ENCODE measurements around the gene PRKD3.
A peak's percentile ranks its signal among the peaks of the same experiment; 100 is the strongest.

Gene PRKD3

DNA sequence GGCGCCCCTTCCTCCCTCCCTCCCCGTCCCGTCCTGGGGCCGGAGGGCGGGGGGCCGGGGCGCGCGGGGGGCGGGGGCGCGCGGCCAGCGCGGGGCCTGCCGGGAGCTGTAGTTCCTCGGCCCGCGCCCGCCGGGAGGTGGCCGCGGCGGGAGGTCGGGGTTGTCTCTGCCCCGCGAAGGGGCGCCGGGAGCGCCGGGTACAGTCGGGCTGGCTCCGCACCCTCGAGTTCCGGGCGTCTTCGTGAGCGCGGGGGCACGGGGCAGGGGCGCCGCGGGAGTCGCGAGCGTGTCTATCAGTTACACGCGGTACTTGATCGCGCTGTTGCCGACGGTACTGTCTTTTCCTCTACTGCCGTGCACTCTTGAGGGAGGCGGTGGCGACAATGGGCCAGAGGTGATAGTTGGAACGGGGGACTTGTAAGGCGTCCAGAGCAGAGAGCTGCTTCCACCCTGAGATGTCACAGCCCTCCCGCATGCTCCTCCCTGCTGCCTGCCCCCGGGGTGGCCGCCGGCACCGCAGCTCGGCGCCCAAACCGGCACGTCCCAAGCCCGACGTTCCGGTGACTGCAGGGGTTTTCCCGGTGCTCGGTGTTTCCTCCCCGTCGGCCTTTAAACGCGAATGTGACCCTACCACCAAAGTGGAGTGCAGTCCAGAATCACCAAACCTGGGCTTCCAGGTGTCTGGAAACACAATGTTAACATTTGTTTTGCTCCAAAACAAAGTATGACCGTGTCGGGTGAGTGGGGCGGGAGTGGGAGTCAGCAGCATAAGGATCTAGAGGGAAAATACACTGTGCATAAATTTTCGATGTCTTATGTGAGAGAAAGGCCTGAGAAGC, at the start of gene PRKD3:
Gene PRKD3, minus strand, starts transcription at position 48 of the 839 bp plus-strand sequence. CDS start 8,309 bp downstream, outside the sequence.
- peak; percentile 58 for DNase-seq

GRCh38 chr2:37372000-37372399, 47.4 kb upstream of the PRKD3 start:
- no peak for DNase-seq

- no peak for DNase-seq
Measured at GRCh38 chr2:37370666-37371065, 46.0 kb upstream of the PRKD3 start.

- no peak for DNase-seq
Measured at GRCh38 chr2:37367984-37368383, 43.4 kb upstream of the PRKD3 start.

DNA sequence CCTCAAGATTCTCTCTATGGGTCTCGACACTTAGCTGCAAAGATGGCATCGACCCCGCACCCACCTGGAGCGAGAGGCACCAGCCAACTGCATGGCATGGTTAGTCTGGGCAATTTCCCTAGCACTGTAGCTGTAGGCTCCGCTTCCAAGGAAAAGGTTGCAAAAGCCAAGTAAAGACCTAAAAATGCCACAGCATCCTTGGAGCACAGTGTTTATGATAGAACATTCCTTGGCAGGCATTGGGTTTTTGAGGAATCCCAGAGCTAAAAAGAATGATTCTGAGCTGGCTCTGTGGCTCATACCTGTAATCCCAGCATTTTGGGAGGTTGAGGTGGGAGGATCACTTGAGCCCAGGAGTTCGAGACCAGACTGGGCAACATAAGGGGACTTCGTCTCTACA, 42.7 kb upstream of the PRKD3 start:
- no peak for DNase-seq

- DNase-seq: peak; percentile 80
Measured at GRCh38 chr2:37366773-37367172, 42.1 kb upstream of the PRKD3 start.

DNA sequence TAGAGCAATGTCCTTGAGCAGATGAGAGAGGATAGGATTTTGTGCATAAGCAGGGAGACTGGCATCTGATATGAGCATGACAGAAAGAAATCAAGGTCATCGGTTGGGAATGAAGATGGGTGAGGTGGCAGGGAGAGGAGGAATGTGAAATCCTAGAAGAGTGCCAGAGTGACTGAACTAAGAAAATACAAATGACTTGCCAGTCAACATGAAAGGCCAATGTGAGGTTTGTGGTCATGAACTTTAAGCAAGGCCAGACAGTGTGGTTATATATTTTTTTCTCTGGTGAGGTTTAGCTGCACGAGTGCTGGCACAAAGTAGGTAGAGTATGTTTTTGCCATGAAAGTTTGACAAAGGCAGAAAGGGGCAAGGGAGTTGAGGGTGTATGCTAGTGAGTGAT, 41.0 kb upstream of the PRKD3 start:
- no peak for DNase-seq

DNA sequence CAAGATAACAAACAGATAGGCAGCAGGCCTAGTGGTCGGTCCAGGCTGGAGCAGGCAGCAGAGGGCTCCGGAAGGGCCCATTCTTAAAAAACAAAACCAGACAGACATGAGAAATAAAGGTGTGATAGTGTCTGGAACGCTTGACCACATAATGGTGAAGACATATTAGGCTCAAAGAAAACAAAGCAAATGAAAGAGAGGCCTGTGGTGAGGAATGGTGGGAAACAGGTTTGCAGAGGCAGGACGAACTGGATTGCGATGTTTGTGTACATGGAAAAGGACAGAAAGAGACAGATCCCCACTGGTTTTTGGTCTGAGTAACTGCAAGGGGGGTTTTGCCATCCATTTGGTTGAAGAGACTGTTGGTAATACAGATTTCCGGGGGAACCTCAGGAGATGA, 39.7 kb upstream of the PRKD3 start:
- DNase-seq: no peak

DNA sequence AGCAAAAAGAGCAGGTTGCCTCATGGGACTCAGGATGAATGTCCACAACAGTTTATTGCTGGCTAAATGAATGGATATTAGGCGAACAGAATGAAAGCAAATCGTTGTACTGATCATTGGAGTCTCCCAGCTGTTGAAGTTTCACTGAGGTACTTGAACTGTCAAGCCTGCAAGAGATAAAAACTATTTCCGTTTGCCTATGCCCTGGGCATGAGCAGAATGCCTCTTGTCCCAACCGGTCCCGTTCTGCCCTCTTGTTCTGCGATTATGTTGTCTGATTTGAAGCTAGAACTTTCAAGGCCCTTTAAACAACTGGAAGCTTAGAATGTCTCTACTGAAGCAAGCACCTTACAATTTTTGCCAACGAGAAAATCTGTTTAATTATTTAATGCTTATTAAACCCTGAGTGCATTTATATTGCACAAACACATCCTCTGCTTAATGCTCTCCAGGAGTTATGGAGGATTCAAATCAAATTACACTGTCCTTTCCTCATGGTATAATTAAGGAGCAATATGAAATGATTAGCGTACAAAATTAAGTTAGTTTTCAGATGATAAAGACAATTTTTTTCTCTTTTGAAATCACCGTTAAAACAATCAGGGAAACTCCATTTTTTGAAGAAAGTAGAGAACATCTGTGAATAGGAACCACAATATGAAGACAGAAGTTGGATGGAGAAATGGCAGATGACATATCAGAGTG, 37.5 kb upstream of the PRKD3 start:
- DNase-seq: no peak

GRCh38 chr2:37361216-37361815, 36.7 kb upstream of the PRKD3 start:
- peak; percentile 65 for DNase-seq

GRCh38 chr2:37358466-37358865, 33.8 kb upstream of the PRKD3 start:
- DNase-seq: no peak

GRCh38 chr2:37357530-37357929, 32.9 kb upstream of the PRKD3 start:
- DNase-seq: no peak

GRCh38 chr2:37357069-37357468, 32.4 kb upstream of the PRKD3 start:
- no peak for DNase-seq

- no peak for DNase-seq
Measured at GRCh38 chr2:37356299-37356698, 31.7 kb upstream of the PRKD3 start.

DNA sequence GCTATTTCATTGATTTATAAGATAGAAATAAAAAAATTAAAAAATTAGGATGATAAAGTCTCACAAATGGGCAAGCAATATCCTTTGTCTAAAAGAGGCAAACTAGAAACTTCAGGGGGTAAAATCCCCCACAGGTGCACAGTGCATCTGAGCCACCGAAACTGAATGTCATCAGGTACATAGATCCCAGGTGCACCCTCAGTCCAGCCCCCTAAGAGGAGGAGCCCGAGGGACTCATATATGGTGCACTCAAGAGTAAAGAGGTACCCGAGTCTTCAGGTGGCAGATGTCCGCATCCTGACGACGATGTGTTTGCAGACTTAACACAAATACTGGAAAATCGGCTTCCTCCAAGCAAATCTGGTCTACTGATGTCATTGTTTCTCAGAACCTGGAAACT, 31.1 kb upstream of the PRKD3 start:
- no peak for DNase-seq

DNA sequence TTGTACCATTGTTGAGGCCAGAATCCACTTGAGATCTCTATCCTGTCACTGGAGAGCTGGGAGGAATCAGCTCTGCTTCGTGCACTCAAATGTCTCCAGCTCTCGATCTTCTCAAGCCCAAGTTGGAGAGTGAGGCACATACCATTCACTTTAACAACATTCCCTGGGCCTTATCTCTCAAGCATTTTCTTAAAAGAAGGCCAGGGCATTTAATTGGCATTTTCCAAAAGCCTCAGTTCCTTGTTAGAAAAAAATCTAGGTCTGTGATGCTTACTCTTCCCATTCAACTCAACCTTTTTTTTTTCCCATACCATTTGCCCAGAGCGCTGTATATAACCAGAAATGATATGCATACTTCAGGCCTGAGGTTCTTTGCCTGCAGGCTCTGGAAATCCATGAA, 29.9 kb upstream of the PRKD3 start:
- DNase-seq: no peak

GRCh38 chr2:37350034-37350433, 25.4 kb upstream of the PRKD3 start:
- DNase-seq: peak; percentile 13

GRCh38 chr2:37349231-37349860, 24.7 kb upstream of the PRKD3 start:
- peak; percentile 73 for DNase-seq

DNA sequence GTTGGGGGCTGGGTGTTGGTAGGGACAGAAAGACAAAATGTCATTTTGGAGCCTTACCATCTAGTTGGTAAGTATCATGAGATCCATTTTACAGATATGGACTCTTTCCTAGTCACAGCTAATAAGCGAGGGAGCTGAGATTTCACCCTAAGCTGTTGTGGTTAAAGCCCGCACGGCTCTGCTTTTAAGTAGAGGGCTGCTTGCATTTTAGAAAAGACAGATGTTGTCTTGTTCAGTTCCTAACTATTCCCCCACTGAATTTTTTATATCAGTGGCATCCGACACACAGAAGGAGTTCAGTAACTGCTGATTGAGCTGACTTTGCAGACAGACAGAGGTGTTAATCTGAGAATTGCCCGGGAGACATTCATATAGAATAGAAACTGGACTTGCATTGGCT, 23.5 kb upstream of the PRKD3 start:
- DNase-seq: no peak

DNA sequence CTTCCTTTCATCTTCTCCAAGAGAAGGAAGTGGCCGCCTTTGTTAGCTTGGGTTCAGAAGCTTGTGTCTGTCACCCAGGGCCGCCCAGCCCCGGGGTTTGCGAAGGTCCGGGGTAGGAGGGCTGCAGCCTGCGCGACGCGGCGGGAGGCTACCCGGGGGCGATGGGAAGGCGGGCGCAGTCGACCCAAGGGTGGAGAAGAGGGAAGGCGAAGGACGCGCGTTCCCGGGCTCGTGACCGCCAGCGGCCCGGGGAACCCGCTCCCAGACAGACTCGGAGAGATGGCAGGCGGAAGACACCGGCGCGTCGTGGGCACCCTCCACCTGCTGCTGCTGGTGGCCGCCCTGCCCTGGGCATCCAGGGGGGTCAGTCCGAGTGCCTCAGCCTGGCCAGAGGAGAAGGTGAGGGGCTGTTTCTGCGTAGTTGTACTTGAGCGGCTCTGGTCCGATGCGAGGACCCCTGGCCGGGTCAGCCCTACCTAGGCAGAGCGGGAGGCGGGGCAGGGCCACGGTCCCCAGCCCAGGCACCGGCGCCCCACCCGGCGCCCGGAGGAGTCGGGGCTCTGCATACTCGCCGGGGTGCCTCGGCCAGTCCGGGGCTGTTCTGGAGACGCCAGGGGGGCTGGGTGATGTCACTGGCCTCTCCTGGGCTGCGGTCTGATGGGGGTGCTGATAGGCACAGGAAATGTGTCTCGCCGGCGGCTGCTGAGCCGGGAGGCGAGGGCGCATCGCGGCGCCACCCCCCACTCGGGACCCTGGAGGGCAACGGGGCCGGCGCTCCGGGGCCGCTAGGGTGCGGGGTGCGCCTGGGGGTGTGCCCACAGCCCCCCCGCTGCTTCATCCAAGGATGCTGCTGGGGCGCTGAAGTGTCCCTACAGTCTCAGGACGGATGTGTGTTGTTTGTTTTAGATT, 20.1 kb upstream of the PRKD3 start, which contains the start of gene QPCT:
Gene QPCT, plus strand, starts transcription at position 178 of the 909 bp plus-strand sequence. Its CDS starts 102 bp downstream, at position 280.
- DNase-seq: peak; percentile 42

DNA sequence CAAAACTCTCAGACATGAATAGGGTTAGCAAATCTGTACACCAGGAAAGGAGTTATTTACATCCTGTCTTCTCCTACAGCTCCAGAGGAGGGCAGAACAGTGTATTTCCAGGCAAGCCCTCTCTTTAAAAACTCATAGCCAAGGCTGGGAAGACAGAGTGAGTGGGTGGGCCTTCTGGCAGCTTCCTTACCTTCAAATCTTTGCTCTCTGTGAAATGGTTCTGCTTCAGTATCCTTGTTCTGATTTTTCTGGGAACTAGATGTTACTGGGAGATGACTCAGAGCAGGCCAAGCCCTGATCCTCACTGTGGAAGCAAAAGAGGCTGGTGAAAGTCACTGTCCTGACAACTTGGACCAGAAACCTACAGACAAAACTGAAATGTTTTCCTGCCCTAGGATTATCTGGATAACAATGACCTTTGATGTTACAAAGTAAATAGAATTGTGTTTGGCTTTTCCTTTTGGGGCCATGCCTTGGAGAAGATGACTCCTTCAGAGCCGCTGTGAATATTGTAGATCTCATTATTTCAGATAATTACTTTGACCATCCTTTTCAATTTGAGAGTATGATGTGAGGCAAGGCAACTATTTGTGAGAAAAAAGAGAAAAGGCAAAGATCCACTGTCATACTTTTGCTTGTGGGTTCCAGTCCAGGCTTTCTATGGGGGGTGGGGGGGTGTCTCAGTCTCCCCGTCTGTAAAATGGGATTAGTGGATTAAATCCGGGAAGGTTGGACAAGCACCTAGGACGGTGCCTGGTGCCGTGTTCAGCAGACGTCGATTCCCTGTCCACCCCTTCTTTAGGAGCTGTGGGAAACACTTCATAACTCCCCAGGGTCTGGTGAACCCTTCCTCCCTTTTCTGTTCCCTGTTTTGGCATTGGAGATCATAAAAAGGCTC, 19.2 kb upstream of the PRKD3 start:
- peak; percentile 64 for DNase-seq

Measured in inflammatory macrophage treated with lipopolysaccharide for 4 hours (primary cell).